HUES6 (cell line): ENCODE data around the gene ZFP1.

Experiments
- H3K27ac ChIP-seq: 2 replicates; pipeline ENCODE4 v1.7.0; 2013; ENCODE audit warnings: low read depth, mild to moderate bottlenecking, low read length, inconsistent platforms
- H3K27me3 ChIP-seq: 2 replicates; pipeline ENCODE4 v1.6.1; 2013; ENCODE audit warnings: low read length; ENCODE audit not compliant: control insufficient read depth, insufficient read depth
- H3K36me3 ChIP-seq: 2 replicates; pipeline ENCODE4 v1.6.1; 2013; ENCODE audit warnings: low read length; ENCODE audit not compliant: control insufficient read depth, insufficient read depth
- H3K4me1 ChIP-seq: 2 replicates; pipeline ENCODE4 v1.6.1; 2013; ENCODE audit warnings: low read length; ENCODE audit not compliant: control insufficient read depth, insufficient read depth
- H3K4me3 ChIP-seq: 2 replicates; pipeline ENCODE4 v1.5.1; 2013; ENCODE audit warnings: low read depth, low read length
- H3K9ac ChIP-seq: one replicate; pipeline ENCODE4 v1.6.1; 2013; ENCODE audit warnings: mild to moderate bottlenecking, low read length
- H3K9me3 ChIP-seq: 2 replicates; pipeline ENCODE4 v1.6.1; 2013; ENCODE audit warnings: low read depth, low read length; ENCODE audit not compliant: control insufficient read depth, insufficient read depth

Gene ZFP1

GRCh38 chr16:75148311-75149195, at the start of gene ZFP1:
Gene ZFP1, plus strand, starts transcription at chr16:75148524. Its CDS starts 4,428 bp downstream, at chr16:75152952.
- Histone ChIP-seq H3K4me3 (peak within 1 kb of the TSS; percentile 98), H3K27ac (peak within 1 kb of the TSS; percentile 86), H3K4me1 (no peaks in the 10 kb centered on the region), H3K36me3 (peaks cover 22% of the 10 kb centered on the region), H3K9ac (peak within 1 kb of the TSS; percentile 93), H3K9me3 (peaks cover 29% of the 10 kb centered on the region), H3K27me3 (no peaks in the 10 kb centered on the region)

GRCh38 chr16:75099075-75099667, 49.2 kb upstream of the ZFP1 start:
- no peak overlapping the region for H3K9ac ChIP-seq
- no peak overlapping the region for H3K4me3 ChIP-seq

GRCh38 chr16:75099738-75100602, 48.4 kb upstream of the ZFP1 start:
- Histone ChIP-seq H3K27me3 (no peaks in the 10 kb centered on the region), H3K27ac (peak overlapping the region; percentile 4; the same call in 1 of the 2 replicates), H3K9ac (no peak overlapping the region), H3K36me3 (peaks cover 15% of the 10 kb centered on the region; the same call in 1 of the 2 replicates), H3K9me3 (no peaks in the 10 kb centered on the region), H3K4me3 (no peak overlapping the region), H3K4me1 (peaks cover 50% of the 10 kb centered on the region)

More at GRCh38 chr16:75099075-75099667, 49.2 kb upstream of the ZFP1 start:
- Histone ChIP-seq H3K27ac (no peak overlapping the region), H3K9me3 (no peaks in the 10 kb centered on the region), H3K36me3 (0 out of 2 replicates have a peak, but pooled peaks cover 9% of the 10 kb centered on the region), H3K27me3 (no peaks in the 10 kb centered on the region), H3K4me1 (peaks cover 49% of the 10 kb centered on the region)

- Histone ChIP-seq H3K9me3 (no peaks in the 10 kb centered on the region), H3K4me1 (peaks cover 52% of the 10 kb centered on the region), H3K9ac (no peak overlapping the region), H3K4me3 (no peak overlapping the region), H3K36me3 (peaks cover 11% of the 10 kb centered on the region; the same call in 1 of the 2 replicates), H3K27ac (peak overlapping the region; percentile 4; the same call in 1 of the 2 replicates), H3K27me3 (no peaks in the 10 kb centered on the region)
These were observed 47.7 kb upstream of the ZFP1 start for GRCh38 chr16:75100603-75100990.

- Histone ChIP-seq H3K36me3 (peaks cover 18% of the 10 kb centered on the region; the same call in 1 of the 2 replicates), H3K4me1 (peaks cover 43% of the 10 kb centered on the region), H3K4me3 (no peak overlapping the region), H3K9me3 (no peaks in the 10 kb centered on the region), H3K9ac (no peak overlapping the region), H3K27ac (no peak overlapping the region), H3K27me3 (no peaks in the 10 kb centered on the region)
These were observed 46.7 kb upstream of the ZFP1 start for GRCh38 chr16:75101635-75102034.

GRCh38 chr16:75102595-75102994, 45.7 kb upstream of the ZFP1 start:
- Histone ChIP-seq H3K9me3 (no peaks in the 10 kb centered on the region), H3K4me3 (no peak overlapping the region), H3K4me1 (peaks cover 35% of the 10 kb centered on the region), H3K27ac (no peak overlapping the region), H3K9ac (no peak overlapping the region), H3K27me3 (no peaks in the 10 kb centered on the region), H3K36me3 (peaks cover 22% of the 10 kb centered on the region; the same call in 1 of the 2 replicates)

GRCh38 chr16:75103994-75104393, 44.3 kb upstream of the ZFP1 start:
- no peaks in the 10 kb centered on the region for H3K9me3 ChIP-seq
- H3K36me3 ChIP-seq, result peaks cover 22% of the 10 kb centered on the region; the same call in 1 of the 2 replicates
- H3K27ac ChIP-seq, result no peak overlapping the region
- no peaks in the 10 kb centered on the region for H3K27me3 ChIP-seq
- H3K9ac ChIP-seq, result no peak overlapping the region
- no peak overlapping the region for H3K4me3 ChIP-seq
- peaks cover 24% of the 10 kb centered on the region for H3K4me1 ChIP-seq

GRCh38 chr16:75104836-75105235, 43.5 kb upstream of the ZFP1 start:
- H3K27me3 ChIP-seq, result no peaks in the 10 kb centered on the region
- no peak overlapping the region for H3K4me3 ChIP-seq
- H3K9ac ChIP-seq, result no peak overlapping the region
- H3K4me1 ChIP-seq, result peaks cover 22% of the 10 kb centered on the region
- peaks cover 22% of the 10 kb centered on the region; the same call in 1 of the 2 replicates for H3K36me3 ChIP-seq
- no peaks in the 10 kb centered on the region for H3K9me3 ChIP-seq
- H3K27ac ChIP-seq, result no peak overlapping the region

GRCh38 chr16:75105306-75106061, 42.8 kb upstream of the ZFP1 start:
- Histone ChIP-seq H3K9me3 (no peaks in the 10 kb centered on the region), H3K27me3 (no peaks in the 10 kb centered on the region), H3K4me3 (no peak overlapping the region), H3K27ac (no peak overlapping the region), H3K36me3 (peaks cover 22% of the 10 kb centered on the region; the same call in 1 of the 2 replicates), H3K9ac (no peak overlapping the region), H3K4me1 (peaks cover 22% of the 10 kb centered on the region)
